GM20000 (cell line): ENCODE data around the gene TPK1.

ENCODE experiments used
- DNase-seq: peaks from one replicate; pipeline ENCODE4 v3.0.0; 2012; ENCODE audit warnings: low spot score
- TF ChIP-seq, protein P1 (sequence below): IDR thresholded peaks from 2 replicates; pipeline ENCODE4 v1.5.1; 2012; ENCODE audit warnings: mild to moderate bottlenecking, control low read depth; ENCODE audit errors: extremely low read depth, missing control alignments

TPK1 gene

DNA sequence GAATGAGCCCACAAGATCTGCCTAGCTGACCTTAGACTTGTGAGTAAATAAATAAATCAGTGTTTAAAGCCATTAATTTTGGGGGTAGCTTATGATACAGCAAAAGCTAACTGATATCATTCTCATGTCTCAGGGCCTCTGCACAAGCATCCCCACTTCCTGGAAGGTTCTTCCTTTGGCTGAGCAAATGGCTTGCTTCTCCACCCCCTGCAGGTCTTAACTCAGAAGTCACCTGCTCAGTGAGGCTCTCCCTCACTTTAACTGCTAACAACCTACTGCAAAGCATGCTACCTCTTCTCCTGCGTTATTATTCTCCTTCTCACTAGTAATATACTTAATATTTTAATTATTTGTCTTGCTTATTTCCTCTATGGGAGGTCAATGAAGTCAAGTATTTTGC, 167.3 kb downstream of the TPK1 start:
- DNase-seq: no peak
- TF ChIP-seq, protein P1, sequence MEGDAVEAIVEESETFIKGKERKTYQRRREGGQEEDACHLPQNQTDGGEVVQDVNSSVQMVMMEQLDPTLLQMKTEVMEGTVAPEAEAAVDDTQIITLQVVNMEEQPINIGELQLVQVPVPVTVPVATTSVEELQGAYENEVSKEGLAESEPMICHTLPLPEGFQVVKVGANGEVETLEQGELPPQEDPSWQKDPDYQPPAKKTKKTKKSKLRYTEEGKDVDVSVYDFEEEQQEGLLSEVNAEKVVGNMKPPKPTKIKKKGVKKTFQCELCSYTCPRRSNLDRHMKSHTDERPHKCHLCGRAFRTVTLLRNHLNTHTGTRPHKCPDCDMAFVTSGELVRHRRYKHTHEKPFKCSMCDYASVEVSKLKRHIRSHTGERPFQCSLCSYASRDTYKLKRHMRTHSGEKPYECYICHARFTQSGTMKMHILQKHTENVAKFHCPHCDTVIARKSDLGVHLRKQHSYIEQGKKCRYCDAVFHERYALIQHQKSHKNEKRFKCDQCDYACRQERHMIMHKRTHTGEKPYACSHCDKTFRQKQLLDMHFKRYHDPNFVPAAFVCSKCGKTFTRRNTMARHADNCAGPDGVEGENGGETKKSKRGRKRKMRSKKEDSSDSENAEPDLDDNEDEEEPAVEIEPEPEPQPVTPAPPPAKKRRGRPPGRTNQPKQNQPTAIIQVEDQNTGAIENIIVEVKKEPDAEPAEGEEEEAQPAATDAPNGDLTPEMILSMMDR: no peak

DNA sequence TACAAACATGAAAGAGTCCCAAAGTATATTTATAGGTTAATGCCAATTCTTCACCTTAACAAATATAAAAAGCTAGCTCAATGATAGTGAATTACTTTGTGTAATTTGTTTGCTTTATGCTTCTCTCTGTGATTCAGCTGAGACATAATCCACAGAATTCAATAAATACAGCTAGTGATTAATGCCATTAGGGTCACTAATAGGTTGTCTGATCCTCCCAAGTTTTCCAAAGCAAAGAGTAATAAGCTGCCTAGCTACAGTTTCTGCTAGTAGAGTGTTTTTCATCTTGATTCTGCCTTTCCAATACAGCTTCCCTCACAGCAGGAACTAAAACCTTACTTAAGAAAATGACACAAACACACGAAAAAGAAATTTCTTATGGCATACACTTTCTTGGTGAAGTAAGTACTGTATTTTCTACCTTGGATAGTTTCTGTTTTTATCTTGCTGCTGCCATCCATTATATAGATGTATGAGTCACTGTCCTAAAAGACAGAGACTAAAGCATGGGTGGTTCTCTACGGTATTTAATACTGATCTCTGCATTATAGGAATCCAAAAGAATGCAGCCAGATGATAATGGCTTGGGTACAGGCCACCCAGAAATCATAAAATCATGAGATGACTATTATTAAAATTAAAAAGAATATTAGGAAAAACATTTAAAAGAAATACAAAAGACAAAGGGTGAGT, 170.0 kb downstream of the TPK1 start:
- no peak for DNase-seq
- TF ChIP-seq, protein P1: no peak

GRCh38 chr7:144659211-144659610, 176.6 kb downstream of the TPK1 start:
- TF ChIP-seq, protein P1: no peak
- DNase-seq: no peak

DNA sequence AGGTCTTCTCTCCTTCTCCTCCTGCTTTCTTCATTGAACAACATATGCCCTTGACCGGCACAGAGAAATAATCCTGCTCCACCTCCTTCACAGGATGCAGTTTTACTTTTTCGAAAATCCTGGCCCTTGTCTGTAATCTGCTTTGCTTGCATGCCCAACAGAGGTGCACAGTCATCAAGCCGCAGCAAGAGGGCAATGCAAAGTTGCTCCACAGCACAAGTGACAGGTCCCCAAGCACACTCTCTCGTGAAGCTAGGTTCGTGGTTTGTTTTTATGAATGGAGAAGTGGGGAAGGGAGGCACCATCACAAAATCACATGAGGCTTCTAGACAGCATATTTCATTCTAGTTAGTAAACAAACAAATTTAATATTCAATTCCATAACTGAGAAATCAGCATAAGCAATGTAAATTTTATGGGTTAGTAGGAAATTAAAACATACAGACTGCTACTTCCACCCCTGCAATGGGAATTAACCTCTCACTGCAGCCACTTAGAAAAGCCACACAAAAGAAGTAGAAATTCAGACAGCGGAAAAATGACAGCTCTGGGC, 178.8 kb downstream of the TPK1 start:
- TF ChIP-seq, protein P1: peak; percentile 16

DNA sequence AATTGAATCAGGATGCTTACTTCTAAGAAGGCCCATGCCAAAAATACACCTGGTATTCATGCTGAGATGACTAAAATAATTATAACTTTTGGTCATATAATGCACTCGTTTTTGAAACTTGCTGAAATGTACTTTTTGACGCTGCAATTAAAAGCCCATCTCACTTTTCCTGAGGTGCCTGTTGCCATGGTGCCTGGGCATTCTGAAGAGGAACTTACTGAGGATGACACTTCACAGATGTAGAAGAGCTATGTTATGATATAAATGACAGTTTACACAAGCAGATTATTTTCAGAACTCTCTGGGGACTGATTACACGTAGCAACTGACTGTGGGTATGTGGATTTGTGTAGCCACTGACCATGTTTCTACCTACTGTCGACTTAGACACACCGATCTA, 182.4 kb downstream of the TPK1 start:
- DNase-seq: no peak
- TF ChIP-seq, protein P1: no peak

More for the DNA sequence above, 178.8 kb downstream of the TPK1 start:
- DNase-seq: no peak

GRCh38 chr7:144650439-144650838, 185.4 kb downstream of the TPK1 start:
- TF ChIP-seq, protein P1: no peak
- no peak for DNase-seq

DNA sequence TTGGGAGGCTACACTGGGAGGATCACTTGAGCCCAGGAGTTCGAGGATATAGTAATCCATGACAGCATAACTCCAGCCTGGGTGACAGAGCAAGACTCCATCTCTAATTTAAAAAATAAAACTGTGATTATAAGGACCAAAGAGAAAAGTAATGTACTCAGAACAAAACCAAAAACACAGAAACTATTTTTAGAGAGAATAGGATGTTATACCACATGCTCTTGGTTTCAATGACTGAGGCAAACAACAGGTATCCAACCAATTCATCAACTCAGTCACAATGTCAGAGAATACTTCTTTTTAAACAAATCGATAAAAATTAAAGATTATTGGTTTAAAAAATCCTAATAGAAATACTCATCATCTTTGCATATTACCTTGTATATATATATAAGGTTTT, 186.7 kb downstream of the TPK1 start:
- TF ChIP-seq, protein P1: no peak
- DNase-seq: no peak
